Astrocyte (in vitro differentiated cells and primary cell): Measurements from ENCODE around the gene NFATC1. TPM values are rescaled to one million over a fixed set of nuclear protein-coding genes. Genes with fewer than 3 reads are reported as not detected.
A peak's percentile ranks its signal among the peaks of the same experiment; 100 is the strongest.

Source experiments
- DNase-seq: peaks from one replicate; pipeline ENCODE4 v3.0.0-alpha.2; 2010; ENCODE audit warnings: low read depth
- FAIRE-seq: peaks from 2 replicates; lab custom pipeline; 2011; peaks lifted over from hg19 to GRCh38; lab: Jason Lieb, UNC
- H2AFZ ChIP-seq: 2 replicates; pipeline ENCODE4 v1.6.0; 2012; ENCODE audit warnings: low read depth, low read length, inconsistent platforms
- H3K27ac ChIP-seq: 2 replicates; pipeline ENCODE4 v1.5.1; 2011; ENCODE audit warnings: low read depth, low read length, inconsistent platforms
- H3K27me3 ChIP-seq: 2 replicates; pipeline ENCODE4 v1.6.0; 2011; ENCODE audit warnings: low read length, inconsistent platforms; ENCODE audit not compliant: insufficient read depth
- H3K36me3 ChIP-seq: 2 replicates; pipeline ENCODE4 v1.5.1; 2011; ENCODE audit warnings: low read length, inconsistent platforms; ENCODE audit not compliant: insufficient read depth
- H3K4me1 ChIP-seq: 2 replicates; pipeline ENCODE4 v1.5.1; 2011; ENCODE audit warnings: low read length, inconsistent platforms; ENCODE audit not compliant: insufficient read depth
- H3K4me2 ChIP-seq: 2 replicates; pipeline ENCODE4 v1.6.0; 2012; ENCODE audit warnings: low read length, inconsistent platforms
- H3K4me3 ChIP-seq: 2 replicates; pipeline ENCODE4 v1.5.1; 2011; ENCODE audit warnings: low read depth, mild to moderate bottlenecking, low read length, inconsistent platforms; ENCODE audit not compliant: insufficient read depth
- H3K79me2 ChIP-seq: 2 replicates; pipeline ENCODE4 v1.6.0; 2012; ENCODE audit warnings: mild to moderate bottlenecking, low read length, inconsistent platforms; ENCODE audit not compliant: insufficient read depth
- H3K9ac ChIP-seq: 2 replicates; pipeline ENCODE4 v1.6.0; 2012; ENCODE audit warnings: mild to moderate bottlenecking, low read length, inconsistent platforms
- H3K9me3 ChIP-seq: 2 replicates; pipeline ENCODE4 v1.5.1; 2012; ENCODE audit warnings: low read depth, mild to moderate bottlenecking, low read length, inconsistent platforms; ENCODE audit not compliant: insufficient read depth
- H4K20me1 ChIP-seq: 2 replicates; pipeline ENCODE4 v1.6.0; 2012; ENCODE audit warnings: low read length, inconsistent platforms; ENCODE audit not compliant: insufficient read depth
- H3K27ac Mint-ChIP-seq: one replicate; pipeline ENCODE4 v1.8.0; 2021; ENCODE audit warnings: mild to moderate bottlenecking, mixed read lengths; ENCODE audit not compliant: unreplicated experiment
- H3K27me3 Mint-ChIP-seq: one replicate; pipeline ENCODE4 v1.8.0; 2021; ENCODE audit warnings: low read depth, mixed read lengths; ENCODE audit not compliant: unreplicated experiment
- H3K36me3 Mint-ChIP-seq: one replicate; pipeline ENCODE4 v1.8.0; 2021; ENCODE audit warnings: low read depth, mixed read lengths; ENCODE audit not compliant: unreplicated experiment
- H3K4me1 Mint-ChIP-seq: one replicate; pipeline ENCODE4 v1.8.0; 2021; ENCODE audit warnings: low read depth, mixed read lengths; ENCODE audit not compliant: unreplicated experiment
- H3K4me3 Mint-ChIP-seq: one replicate; pipeline ENCODE4 v1.8.0; 2021; ENCODE audit warnings: mild to moderate bottlenecking, moderate library complexity, mixed read lengths; ENCODE audit not compliant: unreplicated experiment
- H3K9me3 Mint-ChIP-seq: one replicate; pipeline ENCODE4 v1.8.0; 2021; ENCODE audit warnings: mild to moderate bottlenecking, mixed read lengths; ENCODE audit not compliant: unreplicated experiment
- CTCF ChIP-seq: IDR thresholded peaks from 2 replicates; pipeline ENCODE4 v1.5.1; 2011; ENCODE audit warnings: low read depth, mild to moderate bottlenecking, inconsistent platforms, low read length, moderate library complexity; ENCODE audit not compliant: insufficient read depth
- EZH2 ChIP-seq: IDR thresholded peaks from 2 replicates; pipeline ENCODE4 v1.6.1; 2012; ENCODE audit warnings: mild to moderate bottlenecking, low read length, inconsistent platforms; ENCODE audit not compliant: insufficient read depth
- total RNA-seq: library from RNA; stranded (reverse); gene quantifications from 2 replicates; pipeline ENCODE4 v1.2.1, GENCODE V29; 2021

The NFATC1 gene
- total RNA-seq, 1 donor from 2014 or later: 11.0 TPM

GRCh38 chr18:79497638-79498081 is 101.9 kb downstream of the NFATC1 start:
- H3K36me3 Mint-ChIP-seq: peaks cover 5% of the 10 kb centered on the region
- FAIRE-seq (no peak), DNase-seq (peak; percentile 20)
- H3K9me3 ChIP-seq: peaks cover 9% of the 10 kb centered on the region
- H2AFZ ChIP-seq: no peak overlapping the region
- H3K4me1 ChIP-seq: peaks cover 6% of the 10 kb centered on the region
- peaks cover 2% of the 10 kb centered on the region for H3K27me3 Mint-ChIP-seq
- no peaks in the 10 kb centered on the region for H4K20me1 ChIP-seq
- H3K36me3 ChIP-seq: no peaks in the 10 kb centered on the region
- no peak overlapping the region for H3K9ac ChIP-seq
- H3K27me3 ChIP-seq: peaks cover 3% of the 10 kb centered on the region
- H3K27ac Mint-ChIP-seq: no peak overlapping the region
- TF ChIP-seq EZH2 (no peak), CTCF (no peak)
- no peak overlapping the region for H3K4me3 ChIP-seq
- peaks cover 13% of the 10 kb centered on the region for H3K4me1 Mint-ChIP-seq
- H3K4me3 Mint-ChIP-seq: no peak overlapping the region
- no peak overlapping the region for H3K27ac ChIP-seq
- no peaks in the 10 kb centered on the region for H3K79me2 ChIP-seq
- H3K4me2 ChIP-seq: no peak overlapping the region
- peaks cover 19% of the 10 kb centered on the region for H3K9me3 Mint-ChIP-seq

- Histone ChIP-seq H3K9me3 (peaks cover 9% of the 10 kb centered on the region), H2AFZ (no peak overlapping the region), H4K20me1 (no peaks in the 10 kb centered on the region), H3K79me2 (no peaks in the 10 kb centered on the region), H3K27ac (no peak overlapping the region), H3K36me3 (no peaks in the 10 kb centered on the region), H3K4me2 (no peak overlapping the region), H3K4me1 (peaks cover 6% of the 10 kb centered on the region), H3K9ac (no peak overlapping the region), H3K27me3 (peaks cover 7% of the 10 kb centered on the region), H3K4me3 (no peak overlapping the region)
- peaks cover 2% of the 10 kb centered on the region for H3K27me3 Mint-ChIP-seq
- H3K4me3 Mint-ChIP-seq: no peak overlapping the region
- DNase-seq (no peak), FAIRE-seq (peak; percentile 58)
- peaks cover 16% of the 10 kb centered on the region for H3K4me1 Mint-ChIP-seq
- no peak overlapping the region for H3K27ac Mint-ChIP-seq
- TF ChIP-seq EZH2 (no peak), CTCF (no peak)
- peaks cover 19% of the 10 kb centered on the region for H3K9me3 Mint-ChIP-seq
- H3K36me3 Mint-ChIP-seq: peaks cover 5% of the 10 kb centered on the region
Measured at GRCh38 chr18:79498662-79499061, 102.9 kb downstream of the NFATC1 start.

DNA sequence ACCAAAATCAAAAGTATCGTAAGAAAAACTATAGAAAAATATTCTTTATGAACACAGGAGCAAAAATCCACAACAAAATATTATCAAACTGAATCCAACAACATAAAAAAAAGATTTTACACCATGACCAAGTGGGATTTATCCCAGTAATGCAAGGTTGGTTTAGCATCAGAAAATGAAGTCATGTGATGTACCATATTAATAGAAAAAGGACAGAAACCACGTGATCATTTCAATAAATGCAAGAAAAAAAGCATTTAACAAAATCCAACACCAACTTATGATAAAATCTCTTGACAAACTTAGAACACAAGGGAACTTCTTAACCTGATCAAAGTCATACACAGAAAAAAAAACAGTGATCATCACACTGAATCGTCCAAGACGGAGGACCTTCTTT is 105.3 kb downstream of the NFATC1 start:
- Mint-ChIP-seq H3K4me1 (peaks cover 25% of the 10 kb centered on the region), H3K36me3 (peaks cover 2% of the 10 kb centered on the region), H3K9me3 (peaks cover 25% of the 10 kb centered on the region), H3K27ac (no peak overlapping the region), H3K27me3 (no peaks in the 10 kb centered on the region), H3K4me3 (no peak overlapping the region)
- Histone ChIP-seq H3K27me3 (peaks cover 7% of the 10 kb centered on the region), H3K36me3 (no peaks in the 10 kb centered on the region), H3K4me1 (peaks cover 6% of the 10 kb centered on the region), H3K79me2 (no peaks in the 10 kb centered on the region), H3K9me3 (peaks cover 13% of the 10 kb centered on the region), H3K4me2 (no peak overlapping the region), H4K20me1 (no peaks in the 10 kb centered on the region), H3K27ac (no peak overlapping the region), H3K4me3 (no peak overlapping the region), H3K9ac (no peak overlapping the region), H2AFZ (no peak overlapping the region)
- no peak for DNase-seq
- FAIRE-seq: no peak
- TF ChIP-seq EZH2 (no peak), CTCF (no peak)
